Measurements from ENCODE around the gene CTNNA1.

The CTNNA1 gene

DNA sequence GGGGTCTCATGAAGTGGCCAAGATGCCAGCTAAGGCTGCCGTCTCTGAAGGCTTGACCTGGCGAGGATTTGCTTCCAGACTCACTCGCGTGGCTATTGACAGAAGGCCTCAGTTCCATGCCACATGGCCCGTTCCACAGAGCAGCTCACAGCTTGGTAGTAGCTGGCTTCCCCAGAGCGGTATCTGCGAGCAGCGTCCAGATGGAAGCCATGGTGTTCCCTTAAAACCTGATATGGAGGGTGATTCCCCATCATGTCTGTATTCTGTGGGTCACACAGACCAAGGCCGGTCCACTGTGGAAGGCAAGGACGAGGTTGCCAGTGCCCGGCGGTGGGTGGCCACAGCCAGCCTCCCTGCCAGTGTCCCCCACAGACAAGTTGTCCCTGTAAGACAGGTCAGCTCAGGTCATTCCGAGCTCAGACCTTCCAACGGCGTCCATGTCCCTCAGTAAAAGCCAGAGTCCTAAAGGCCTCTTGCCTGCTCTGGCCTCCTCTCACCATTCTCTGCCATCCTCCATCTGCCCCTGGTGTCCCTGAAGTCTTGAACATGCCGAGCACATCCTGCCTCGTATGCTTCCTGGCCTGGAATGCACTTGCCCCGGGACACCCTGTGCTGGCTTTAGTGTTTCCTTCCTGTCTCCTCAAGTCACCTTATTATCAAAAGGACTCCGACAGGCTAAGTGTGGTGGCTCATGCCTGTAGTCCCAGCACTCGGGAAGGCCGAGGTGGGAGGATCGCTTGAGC is 183.2 kb downstream of the CTNNA1 start:
- no peak for DNase-seq

DNA sequence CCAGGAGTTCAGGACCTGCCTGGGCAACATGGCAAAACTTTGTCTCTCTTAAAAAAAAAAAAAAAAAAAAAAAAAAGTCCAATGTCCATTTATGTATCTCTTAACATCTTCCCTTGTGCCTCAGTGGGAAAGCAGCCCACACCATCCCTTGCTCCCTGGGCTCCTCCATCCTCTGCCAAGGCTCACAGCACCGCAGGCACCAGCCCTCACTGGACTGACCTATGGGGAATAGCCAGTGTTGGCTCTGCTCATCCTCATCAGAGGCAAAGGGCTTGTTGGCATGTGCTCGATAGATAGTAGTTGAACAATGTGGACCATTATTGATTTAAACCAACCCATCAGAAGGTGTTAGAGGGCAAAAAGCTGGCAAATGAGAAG is 183.7 kb downstream of the CTNNA1 start:
- no peak for DNase-seq

DNA sequence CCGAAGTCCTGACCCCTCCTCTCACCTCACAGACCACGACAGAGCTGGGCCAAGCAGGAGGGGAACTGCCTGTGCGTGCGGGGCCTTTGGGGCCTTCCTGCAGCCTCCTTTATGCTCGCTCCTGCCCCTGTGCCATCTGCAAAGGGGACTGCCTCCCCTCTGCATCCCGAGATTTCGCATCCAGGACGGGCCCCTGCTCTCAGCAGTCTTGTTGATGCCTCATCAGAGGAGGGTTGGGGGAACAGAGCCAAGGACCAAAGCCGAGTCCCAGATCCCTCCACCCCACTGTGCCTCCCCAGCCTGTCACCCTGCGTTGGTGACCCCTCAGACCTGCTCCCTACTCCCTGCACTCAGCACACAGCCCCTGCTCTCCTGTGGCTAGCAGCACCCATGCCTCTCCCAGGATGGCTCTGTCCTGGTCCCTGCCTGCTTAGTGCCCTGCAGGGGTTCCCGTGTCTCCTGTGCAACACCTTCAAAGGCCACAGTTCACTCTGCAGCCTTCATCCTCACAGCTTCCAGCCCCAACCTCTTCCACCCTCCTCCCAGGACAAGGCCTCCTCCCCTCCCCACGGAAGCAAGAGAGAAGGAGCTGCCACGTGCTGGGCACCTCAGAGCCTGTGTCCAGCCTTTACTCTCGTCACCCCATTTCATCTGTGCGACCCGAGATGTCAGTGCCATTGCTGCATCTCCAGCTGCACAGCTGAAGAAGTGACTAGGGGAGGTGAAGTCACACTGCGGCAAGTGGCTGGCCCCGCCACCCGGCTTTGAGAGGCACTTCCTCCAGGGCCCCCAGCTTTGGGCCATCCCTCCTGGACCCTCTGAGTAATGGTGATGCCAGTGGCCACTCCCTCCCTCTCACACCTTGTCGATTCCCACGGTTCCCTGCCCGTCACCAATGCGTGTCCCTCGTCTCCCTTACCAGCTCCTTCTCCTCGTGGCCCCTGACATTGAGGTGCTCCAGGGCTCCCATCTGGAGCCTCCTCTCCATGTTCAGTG is 184.5 kb downstream of the CTNNA1 start:
- no peak for DNase-seq

DNA sequence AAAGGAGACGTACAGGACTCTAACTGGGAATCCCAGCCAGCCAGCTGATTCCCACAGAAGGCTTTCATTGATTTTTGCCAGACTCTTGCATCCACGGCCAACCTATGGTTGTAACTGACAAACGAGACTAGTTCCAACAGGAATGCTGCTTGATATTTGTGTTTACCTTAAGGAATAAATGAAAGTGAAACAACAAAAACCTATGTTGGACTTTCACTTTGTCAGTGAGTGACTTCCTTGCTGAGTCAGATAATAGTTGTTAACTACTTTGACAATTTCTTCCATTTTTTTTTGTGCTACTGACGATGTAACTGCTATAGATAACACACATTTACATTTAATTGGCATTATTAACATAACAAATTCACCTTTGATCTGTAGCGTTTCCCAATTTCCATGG is 185.3 kb downstream of the CTNNA1 start:
- DNase-seq = no peak

DNA sequence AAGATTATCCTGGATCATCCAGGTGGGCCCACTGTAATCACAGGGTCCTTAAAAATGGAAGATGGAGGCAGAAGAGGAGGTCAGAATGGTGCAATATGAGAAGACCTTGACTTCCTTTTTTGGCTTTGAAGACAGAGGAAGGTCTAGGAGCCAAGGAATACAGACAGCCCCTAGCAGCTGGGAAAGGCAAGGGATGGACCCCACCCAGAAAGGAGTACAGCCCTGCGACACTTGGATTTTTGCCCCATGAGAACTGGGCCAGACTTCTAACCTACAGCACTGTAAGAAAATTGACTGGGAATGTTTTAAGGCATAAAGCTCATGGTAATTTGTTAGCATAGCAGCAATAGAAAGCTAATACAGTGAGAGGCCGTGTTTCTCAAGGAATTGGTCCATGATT is 188.8 kb downstream of the CTNNA1 start:
- DNase-seq = no peak

DNA sequence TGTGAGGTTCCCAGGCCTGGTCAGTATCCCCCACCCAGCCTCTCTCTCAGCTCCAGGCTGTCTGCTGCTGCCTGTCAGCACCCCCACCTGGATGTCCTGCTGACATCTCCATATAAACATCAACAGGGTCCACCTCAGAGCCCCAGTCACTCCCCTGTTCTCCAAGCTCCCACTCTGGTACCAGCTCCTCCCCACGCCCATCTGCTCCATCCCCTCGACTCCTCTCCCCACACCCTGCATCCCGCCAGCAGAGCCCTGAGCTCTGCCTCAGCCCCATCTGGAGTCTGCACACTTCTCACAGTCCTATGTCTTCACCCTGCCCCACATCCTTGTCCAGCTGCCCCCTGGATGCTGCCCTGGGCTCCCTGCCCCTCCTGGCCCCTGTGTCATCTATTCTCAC is 189.6 kb downstream of the CTNNA1 start:
- no peak for DNase-seq

DNA sequence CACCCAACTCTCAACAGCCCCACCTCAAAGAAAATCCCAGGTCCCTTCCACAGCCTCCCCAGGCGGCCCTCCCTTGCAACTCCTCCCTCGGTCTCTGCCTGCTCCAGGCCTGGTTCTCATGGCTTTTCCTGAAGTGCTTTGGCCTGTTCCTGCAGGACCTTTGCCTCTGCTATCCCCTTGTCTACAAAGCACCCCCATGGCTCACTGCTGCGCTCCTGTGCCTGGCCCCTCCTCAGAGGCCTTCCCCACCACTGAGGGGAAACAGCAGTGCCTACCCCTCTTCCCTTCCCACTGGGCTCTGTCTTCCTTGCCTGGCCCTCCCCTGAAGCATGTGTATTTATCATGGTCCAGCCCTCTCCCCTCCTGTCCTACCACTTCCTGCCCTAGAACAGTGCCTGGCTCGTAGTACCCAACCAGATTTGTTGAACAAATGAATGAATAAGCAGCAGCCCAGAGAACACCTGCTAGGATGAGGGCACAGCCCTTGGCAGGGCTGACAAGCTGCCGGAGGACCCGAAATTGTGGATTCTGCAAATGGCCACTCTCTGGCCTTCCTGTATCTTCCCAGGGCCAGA is 190.5 kb downstream of the CTNNA1 start:
- no peak for DNase-seq

DNA sequence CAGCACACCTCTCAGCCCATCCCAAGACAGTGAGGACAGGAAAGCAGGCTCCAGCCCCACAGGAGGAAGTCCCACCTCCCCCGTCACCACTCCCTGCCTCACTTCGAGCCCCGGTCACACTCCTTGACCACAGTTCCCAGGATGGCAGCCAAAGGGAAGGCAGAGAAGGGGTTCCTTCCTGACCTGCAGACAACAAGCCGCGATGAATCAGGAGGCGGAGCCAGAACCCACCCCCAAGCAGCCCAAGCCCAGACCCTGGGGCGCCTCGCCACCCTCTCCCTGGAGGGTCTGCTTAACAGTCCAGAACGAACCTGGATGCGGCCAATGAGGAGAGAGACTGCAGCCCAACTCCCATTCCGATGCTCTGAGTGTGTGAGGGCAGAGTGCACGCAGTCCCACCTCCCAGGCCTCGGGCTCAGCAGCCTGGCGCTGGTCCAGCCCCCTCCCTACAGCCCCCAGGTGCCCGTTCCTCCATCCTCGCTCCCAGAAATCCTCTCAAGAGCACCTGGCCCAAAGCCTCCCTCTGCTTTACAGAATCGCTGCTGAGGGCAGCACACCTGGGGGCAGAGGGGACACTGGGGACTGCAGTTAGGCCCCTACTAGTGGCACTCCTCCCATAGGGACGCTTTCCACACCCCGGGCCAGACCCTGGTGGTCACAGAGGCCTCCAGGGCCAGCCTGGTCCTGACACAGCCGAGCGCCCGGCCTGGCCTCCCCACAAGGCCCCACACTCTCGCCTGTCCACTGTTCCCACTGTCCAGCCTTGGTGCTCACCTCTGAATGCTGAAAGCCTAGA is 191.5 kb downstream of the CTNNA1 start:
- DNase-seq = no peak

DNA sequence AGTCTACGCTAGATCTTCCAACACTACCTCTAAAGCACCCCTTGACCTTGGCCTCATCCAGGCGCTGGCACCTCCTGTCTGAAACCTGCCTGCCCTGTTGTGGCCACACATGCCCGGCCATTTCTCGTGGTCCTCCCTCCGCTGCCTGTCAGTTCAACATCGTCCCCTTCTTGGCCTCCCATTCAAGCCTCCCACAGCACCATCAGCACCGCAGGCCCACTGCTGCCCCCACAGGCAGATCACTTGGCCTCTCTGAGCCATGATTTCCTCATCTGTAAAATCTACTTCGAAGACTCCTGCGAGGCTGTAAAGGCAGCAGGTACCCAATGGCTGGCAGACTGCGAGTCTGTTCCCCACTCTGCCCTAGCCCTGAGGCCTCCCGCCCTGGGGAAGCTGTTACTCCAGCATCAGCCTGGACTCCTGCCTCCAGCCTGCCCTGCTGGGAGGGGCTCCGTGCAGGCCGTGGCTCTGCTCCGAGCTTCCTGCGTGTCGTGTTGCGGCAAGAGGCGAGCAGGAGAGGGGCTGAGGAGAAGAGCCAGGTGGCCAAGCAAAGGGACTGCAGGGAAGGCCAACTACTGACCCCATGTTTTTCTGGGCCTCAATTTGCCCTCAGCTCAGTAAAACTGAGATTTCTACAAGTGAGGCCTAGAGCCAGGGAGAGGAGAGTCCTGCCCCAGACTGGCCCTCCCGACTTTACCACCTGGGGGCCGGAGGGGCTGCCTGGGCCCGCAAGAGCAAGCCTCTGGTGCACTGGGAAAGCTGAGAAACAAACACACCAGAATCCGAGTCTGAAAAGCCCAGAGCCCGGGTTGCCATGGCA is 192.4 kb downstream of the CTNNA1 start:
- DNase-seq = no peak

DNA sequence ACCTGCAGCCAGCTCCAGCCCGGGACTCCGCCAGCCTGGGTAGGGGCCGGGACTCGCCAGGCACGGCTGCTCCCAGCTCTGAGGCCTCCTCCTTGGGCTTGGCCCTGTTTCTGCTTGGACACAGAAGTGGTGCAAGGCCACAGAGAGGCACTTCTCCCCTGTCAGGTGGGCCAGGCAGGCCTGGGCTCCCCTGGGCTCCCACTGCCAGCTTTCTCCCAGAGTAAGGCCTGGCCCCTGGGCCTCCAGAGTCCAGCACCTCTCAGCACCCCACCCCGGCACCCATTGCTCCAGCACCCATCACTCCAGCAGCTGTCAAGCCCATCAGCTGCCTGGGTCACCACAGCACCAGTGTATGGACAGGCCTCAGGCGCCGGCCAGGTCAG is 193.0 kb downstream of the CTNNA1 start:
- DNase-seq = no peak

DNA sequence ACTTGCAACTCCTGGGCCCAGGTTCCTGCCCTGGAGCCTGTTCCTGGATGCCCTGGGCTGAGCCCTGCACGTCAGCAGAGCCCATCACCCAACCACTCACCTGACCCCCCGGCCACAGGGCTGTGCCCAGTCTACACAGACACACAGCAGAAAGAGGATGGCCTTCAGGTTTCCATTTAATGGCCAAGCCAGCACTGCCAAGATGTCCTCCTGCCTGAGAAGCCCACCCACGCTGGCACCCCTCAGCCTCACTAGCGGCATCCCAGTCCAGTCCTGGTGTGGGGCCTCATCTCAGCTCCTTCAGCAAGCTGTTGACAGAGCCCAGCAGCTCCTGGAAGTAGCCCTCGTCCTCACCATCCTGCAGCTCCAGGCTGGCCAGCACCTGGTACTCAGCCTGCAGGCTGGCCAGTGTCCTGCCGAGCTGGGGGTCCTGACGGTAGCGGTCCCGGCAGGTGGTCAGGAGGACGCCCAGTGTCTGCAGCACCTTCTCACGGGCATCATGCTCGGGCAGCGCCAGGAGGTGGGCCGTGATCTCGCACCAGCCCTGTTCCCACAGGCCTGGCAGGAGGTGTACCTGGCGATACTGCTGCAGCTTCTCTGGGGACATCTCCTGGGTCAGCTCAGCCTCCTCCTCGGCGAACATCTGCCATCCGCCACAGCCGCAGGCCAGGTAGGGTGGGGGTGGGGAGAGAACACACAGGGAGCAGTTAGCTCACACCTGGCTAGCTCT is 193.8 kb downstream of the CTNNA1 start:
- DNase-seq = no peak

DNA sequence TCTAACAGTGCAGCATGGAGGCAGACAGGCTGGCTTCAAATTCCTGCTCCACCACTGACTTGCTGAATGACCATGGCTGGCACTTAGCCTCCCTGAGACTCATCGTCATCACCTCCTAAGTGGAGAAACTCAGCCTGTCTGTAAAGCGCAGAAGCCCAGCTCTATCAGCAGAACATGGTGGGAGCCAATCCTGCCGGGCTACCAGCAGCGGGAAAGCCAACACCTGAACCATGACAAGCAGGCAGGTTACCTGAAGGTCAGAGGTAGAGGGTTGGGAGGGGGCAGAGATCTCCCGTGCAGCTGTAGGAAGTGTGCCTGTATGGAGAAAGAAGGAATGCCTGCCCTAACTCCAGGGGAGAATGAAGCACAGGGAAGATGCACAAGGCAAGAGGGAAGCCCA is 194.6 kb downstream of the CTNNA1 start:
- DNase-seq = no peak

DNA sequence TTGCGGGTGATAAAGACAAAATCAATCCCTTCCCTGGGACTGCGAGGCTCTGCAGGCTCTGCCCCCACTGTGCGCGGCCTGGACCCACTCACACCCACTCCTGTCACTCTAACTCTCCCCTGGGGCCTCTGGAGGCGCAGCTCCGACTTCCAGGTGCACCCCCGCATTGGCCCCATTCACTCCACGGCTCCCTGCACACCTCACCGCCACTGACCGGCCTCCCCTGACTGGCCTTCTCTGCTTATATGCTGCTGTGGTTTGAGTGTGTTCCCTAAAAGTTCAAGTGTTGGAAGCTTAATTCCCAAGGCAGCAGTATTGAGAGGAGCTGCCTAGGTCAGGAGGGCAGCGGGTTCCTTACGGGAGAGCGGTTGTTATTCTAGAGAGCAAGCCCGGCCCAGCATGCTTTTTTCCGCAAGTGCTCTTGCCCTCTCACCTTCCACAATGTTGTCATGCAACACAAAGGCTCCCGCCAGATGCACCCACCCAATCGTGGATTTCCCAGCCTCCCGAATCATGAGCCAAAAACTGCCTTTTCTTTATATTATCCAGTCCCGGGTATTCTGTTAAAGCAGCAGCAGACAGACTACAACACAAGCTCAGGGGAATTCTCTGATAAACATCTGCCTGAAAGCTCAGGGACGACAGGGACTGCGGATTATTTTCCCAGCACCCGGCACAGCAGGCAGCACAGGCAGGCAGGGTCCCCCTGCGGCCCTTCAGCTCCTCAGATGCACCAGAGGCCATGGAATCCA is 195.4 kb downstream of the CTNNA1 start:
- DNase-seq = no peak

DNA sequence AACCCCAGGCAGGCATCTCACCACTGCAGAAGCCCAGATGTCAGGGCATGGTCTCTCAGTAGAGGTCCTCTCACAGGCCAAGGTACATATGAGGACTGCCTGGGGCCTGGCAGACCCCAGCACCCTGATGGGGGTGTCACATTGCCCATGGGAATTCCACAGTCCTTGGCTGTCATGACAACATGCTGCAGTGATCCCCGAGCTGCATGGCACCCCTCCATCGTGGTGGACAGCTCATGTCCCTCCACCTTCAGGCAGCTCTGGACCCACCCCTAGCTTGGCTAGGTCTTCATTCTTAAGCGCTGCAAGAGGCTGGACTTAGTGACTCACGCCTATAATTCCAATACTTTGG is 196.0 kb downstream of the CTNNA1 start:
- no peak for DNase-seq

DNA sequence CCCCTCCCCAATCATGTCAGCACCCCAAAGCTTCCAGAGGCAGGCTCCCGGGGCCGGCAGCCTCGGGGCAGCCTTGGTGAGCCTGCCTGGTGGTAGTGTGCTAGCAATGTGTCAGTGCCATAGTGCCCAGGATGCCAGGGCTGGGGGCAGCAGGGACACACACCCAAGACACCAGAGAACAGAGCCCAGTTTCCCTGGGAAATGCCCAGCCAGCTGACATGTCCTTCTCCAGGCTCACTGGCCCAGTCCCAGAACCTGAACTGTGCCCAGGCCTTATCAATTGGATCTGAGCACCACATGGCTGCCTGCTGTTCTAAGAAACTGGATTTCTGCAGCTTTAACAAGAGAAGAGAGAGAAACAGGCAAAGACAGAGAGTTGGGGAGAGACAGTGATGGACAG is 196.8 kb downstream of the CTNNA1 start:
- no peak for DNase-seq

DNA sequence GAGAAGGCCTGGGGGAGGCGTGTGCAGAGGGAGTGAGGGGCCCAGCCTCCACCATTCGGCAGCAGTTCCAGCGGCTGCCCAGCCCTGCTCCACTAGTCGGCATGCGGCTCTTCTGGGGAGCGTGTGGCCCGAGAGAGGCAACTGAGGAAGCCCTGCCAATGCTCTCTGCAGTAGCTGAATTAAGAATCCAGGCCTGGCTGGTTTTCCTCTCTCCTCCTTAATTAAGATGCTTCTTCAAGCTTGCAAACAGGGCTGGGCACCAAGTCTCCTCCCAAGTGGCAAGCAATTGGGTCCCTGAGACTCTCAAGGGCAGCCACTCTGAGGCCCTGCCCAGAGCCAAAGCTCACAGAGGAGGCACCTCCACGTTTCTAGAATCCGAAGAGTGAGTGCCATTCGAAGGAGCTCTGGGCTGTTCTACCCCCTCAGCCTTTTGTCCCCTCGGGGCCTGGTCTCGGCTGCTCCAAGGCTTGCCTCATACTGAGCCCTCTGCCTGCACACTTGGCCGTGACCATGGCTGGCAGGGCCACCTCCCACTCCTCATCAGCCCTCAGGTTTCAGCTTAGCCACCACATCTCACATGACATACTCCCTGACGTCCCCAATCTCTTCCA is 197.3 kb downstream of the CTNNA1 start:
- no peak for DNase-seq

DNA sequence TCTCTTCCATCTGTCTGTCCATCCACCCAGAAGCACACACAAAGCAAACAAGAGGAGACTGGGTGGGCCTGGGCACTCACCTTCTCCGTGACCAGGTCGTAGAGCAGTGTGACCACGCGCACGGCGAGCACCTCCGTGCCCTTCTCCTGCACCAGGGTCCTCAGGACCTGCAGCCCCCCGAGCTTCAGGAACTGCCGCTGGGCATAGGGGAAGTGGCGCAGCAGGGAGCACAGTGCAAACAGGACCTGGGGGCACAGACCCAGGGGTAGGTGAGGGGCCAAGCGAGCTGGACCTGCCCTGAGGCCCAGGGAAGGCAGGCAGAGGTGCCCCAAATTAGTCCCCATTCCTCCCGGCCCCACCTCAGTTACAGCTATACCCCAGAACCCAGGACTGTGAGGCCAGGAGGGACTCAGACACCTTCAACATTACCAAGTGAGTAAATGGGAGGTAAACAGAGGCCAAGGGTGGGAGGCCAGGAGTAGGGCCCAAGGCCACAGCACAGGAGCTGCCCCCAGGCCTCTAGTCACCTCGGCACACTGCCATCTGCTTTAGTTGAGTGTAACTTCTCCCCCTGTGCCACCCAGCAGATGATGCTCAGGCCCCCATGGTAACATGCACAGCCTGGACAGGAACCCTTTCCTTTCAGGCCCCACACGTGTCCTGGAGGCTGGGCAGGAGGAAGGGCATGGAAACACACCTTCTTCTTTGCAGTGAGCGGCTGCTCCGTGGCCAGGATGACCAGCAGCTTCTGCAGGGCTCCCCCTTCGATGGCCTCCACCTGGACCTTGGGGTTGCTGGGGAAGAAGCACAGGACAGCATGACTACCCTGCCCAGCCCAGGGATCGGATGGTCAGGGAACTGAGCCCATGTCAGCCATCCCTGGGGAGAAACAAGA is 198.1 kb downstream of the CTNNA1 start:
- DNase-seq = no peak

DNA sequence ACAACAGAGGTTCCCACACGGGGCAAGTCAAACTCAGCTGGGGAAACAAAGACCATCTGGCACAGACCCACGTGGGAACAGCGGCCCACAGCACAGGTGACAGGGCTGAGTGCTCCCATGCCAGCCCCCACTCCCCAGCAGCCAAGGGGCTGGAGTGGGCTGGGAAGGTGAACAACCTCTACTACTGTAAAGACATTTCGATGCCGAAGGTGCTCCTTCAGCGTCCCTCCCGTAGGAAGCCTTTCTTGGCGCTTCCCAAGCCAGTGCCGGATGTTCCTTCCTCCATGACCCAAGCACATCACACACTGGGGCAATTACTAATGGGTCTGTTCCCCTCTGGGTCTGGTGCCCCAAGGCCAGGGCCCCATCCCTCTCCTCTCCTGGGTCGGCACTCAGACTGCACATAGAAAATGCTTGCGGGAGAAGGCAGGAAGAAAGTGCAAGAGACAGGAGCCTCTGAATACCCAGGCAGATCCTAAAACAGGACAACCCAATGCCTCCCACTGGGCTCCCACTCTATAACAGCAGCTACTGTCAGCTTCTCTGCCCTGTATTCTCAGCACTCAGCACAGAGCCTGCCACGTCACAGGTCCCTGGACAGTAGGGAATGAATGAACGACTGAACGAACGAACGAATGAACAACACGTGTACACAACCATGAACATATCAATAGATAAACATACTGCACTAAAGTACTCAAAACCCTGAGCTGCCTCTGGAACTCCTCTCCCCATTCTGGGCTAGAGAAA is 198.9 kb downstream of the CTNNA1 start:
- no peak for DNase-seq

All from stimulated activated CD4-positive, alpha-beta T cell treated with anti-CD3 and anti-CD28 coated beads, Interleukin-2, amount 100 ng/mL, for 48 hours (primary cell).